ELF-1 (cell line): ENCODE data around the gene TMEM59L.
A peak's percentile ranks its signal among the peaks of the same experiment; 100 is the strongest.

Experiments used
- DNase-seq: peaks from one replicate; pipeline ENCODE4 v3.0.0-alpha.2; 2016; ENCODE audit warnings: low read depth, low spot score

The TMEM59L gene

GRCh38 chr19:18608805-18609716, 3.6 kb upstream of the TMEM59L start:
- no peak for DNase-seq

- no peak for DNase-seq
These were observed 3.0 kb upstream of the TMEM59L start for GRCh38 chr19:18609717-18610051.

GRCh38 chr19:18610245-18610555, 2.5 kb upstream of the TMEM59L start:
- no peak for DNase-seq

- DNase-seq, result no peak
These were observed 1.9 kb upstream of the TMEM59L start for GRCh38 chr19:18610556-18611326.

- DNase-seq, result peak; percentile 46
These were observed 1.2 kb upstream of the TMEM59L start for GRCh38 chr19:18611327-18612050.

DNA sequence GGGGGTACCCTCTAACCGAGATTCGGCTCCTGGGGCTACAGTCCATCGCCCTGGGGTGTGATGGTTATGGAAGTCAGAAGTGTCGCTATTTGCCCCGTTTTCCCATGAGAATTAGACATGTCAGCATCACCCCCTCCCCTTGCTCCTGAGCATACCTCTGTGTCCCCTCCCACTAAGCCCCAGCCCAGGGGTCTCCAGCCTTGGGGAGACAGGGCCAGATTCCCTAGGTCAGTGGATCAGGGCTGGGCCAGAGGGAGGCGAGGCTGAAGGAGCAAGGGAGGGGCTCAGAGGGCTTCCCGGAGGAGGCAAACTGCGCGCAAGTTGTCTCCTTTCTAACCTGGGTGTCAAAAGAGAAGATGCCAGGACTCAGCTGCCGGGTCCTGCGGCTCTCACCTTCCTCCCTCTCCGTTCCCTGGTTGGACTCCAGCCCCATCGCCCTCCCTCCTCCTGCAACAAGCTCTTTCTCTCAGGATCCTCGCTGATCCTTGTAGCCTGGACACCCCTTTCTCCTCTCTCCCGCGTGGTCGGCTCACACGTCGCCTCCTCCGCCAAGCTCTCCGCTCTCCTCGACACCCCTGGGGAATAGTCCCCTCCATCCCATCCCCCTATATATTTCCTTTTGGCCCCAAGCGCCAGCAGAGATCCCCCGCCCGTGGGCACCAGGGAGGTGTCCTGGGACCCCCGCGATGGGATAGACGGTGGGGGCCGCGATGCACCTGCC, 459 bp upstream of the TMEM59L start:
- DNase-seq, result no peak

DNA sequence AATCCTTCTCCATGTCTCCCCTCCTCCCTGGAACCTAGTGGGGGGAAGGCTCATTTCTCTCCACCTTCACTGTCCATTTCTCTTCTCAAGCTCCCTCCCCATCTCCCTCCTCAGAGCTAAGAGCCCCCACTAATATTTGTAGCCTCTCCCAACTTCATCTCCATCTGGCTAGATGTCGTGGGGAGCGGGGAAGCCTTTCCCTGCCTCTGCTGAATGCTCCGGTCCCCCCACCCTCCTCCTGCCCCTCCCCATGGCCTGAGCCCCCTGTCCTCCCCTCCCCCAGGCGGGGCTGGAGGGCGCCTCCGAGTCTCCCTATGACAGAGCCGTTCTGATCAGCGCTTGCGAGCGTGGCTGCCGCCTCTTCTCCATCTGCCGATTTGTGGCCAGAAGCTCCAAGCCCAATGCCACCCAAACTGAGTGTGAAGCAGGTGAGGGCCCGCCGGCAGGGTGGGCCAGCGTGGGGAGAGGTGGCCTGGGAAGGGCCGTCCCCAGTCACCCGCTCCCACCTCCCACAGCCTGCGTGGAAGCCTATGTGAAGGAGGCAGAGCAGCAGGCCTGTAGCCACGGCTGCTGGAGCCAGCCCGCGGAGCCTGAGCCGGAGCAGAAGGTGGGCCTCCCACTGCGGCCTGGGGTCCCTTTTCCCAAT, 1.0 kb downstream of the TMEM59L start:
- DNase-seq, result no peak

GRCh38 chr19:18616023-18616422, 3.4 kb downstream of the TMEM59L start:
- no peak for DNase-seq

GRCh38 chr19:18617562-18617961, 4.9 kb downstream of the TMEM59L start:
- no peak for DNase-seq

- DNase-seq, result no peak
These were observed 5.6 kb downstream of the TMEM59L start for GRCh38 chr19:18618236-18618635.

- no peak for DNase-seq
These were observed 7.6 kb downstream of the TMEM59L start for GRCh38 chr19:18620311-18620710.

GRCh38 chr19:18620902-18621301, 8.2 kb downstream of the TMEM59L start:
- no peak for DNase-seq

DNA sequence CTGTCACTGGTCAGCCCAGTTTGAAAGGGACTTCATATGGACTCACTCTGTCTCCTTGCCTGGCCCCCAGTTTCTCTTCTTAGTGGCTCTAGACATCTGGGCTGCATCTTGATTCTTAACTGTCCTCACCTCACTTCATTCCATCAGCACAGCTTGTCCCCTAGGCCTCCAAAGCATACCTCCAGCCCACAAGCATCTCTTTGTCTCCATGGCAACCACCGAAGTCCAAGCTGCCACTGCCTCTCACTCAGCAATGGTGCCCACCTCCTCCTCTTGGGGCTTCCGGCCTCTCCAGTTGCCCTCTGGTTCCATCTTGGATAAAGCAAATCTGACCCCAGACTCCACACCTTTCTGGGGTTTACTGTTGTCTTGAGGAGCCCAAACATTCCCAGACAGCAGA, 14.2 kb downstream of the TMEM59L start:
- no peak for DNase-seq

GRCh38 chr19:18629166-18630088, 16.8 kb downstream of the TMEM59L start:
- no peak for DNase-seq

DNA sequence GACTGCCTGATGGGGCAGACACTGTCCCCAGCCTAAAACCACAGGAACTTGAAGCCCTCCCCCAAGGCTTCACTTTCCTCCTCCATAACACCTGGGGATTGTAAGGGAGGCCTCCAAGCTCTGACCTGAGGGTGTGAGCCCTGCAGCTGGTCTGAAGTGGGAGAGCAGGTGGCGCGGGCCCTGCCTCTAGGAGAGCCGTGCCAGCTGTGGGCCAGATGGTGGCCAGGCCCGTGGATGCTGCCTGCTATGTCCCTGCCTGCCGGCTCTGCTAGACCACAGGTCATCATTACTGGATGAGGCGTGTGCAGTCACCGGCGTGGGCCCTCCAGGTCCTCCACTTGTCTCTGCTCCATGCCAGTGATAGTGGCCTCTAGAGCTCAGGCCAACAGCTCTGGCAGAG, 20.7 kb downstream of the TMEM59L start:
- DNase-seq, result no peak

GRCh38 chr19:18634612-18635297, 22.1 kb downstream of the TMEM59L start:
- DNase-seq, result no peak

DNA sequence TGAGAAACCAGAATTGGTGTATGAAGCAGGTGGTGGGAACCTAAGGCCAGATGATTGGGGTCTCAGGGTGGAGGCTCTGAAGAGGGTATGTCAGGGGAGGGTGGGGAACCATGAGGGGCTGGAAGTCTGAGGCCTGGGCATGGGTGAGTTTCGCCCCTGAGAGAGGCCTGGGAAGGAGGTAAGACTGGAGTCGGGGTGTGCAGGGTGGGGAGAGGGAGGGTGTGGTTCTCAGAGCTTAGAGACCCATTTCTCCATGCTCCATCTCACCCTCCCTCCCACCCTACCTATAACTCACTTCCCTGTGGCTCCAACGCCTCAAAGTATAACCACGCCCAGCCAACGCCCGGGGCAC, 23.1 kb downstream of the TMEM59L start:
- no peak for DNase-seq

GRCh38 chr19:18636183-18636968, 23.7 kb downstream of the TMEM59L start:
- DNase-seq, result peak; percentile 98
